Activated T-cell treated with anti-CD3 and anti-CD28 coated beads, Interleukin-2, amount 50 U/mL, for 1 hour (primary cell): Measurements from ENCODE around the gene LIPC.

ENCODE experiments used
- DNase-seq: peaks from one replicate; pipeline ENCODE4 v3.0.0-alpha.2; 2020

LIPC gene

GRCh38 chr15:58438111-58438510 lies 6.3 kb downstream of the LIPC start:
- DNase-seq: no peak

GRCh38 chr15:58438956-58439355 lies 7.2 kb downstream of the LIPC start:
- DNase-seq: no peak

GRCh38 chr15:58440158-58440910 lies 8.5 kb downstream of the LIPC start:
- no peak for DNase-seq

- DNase-seq: no peak
Measured at GRCh38 chr15:58440922-58441321, 9.1 kb downstream of the LIPC start.

GRCh38 chr15:58441376-58442070 lies 9.7 kb downstream of the LIPC start:
- no peak for DNase-seq

GRCh38 chr15:58442122-58442521 lies 10.3 kb downstream of the LIPC start:
- no peak for DNase-seq

GRCh38 chr15:58443308-58443707 lies 11.5 kb downstream of the LIPC start:
- DNase-seq: no peak

- no peak for DNase-seq
Measured at GRCh38 chr15:58444056-58444455, 12.3 kb downstream of the LIPC start.

- DNase-seq: no peak
Measured at GRCh38 chr15:58444658-58445332, 13.0 kb downstream of the LIPC start.

- no peak for DNase-seq
Measured at GRCh38 chr15:58445865-58446264, 14.1 kb downstream of the LIPC start.

- no peak for DNase-seq
Measured at GRCh38 chr15:58446521-58446920, 14.7 kb downstream of the LIPC start.

- DNase-seq: no peak
Measured at GRCh38 chr15:58447271-58448010, 15.7 kb downstream of the LIPC start.

- no peak for DNase-seq
Measured at GRCh38 chr15:58448331-58448730, 16.5 kb downstream of the LIPC start.

- no peak for DNase-seq
Measured at GRCh38 chr15:58448906-58449305, 17.1 kb downstream of the LIPC start.

GRCh38 chr15:58451826-58452225 lies 20.0 kb downstream of the LIPC start:
- no peak for DNase-seq

GRCh38 chr15:58452775-58453174 lies 21.0 kb downstream of the LIPC start:
- DNase-seq: no peak

GRCh38 chr15:58453931-58454793 lies 22.4 kb downstream of the LIPC start:
- DNase-seq: no peak

GRCh38 chr15:58454950-58455401 lies 23.2 kb downstream of the LIPC start:
- DNase-seq: no peak

GRCh38 chr15:58457466-58457965 lies 25.7 kb downstream of the LIPC start:
- DNase-seq: no peak

- DNase-seq: no peak
Measured at GRCh38 chr15:58458076-58458475, 26.3 kb downstream of the LIPC start.

- DNase-seq: no peak
Measured at GRCh38 chr15:58459045-58459444, 27.3 kb downstream of the LIPC start.

- no peak for DNase-seq
Measured at GRCh38 chr15:58459560-58459959, 27.8 kb downstream of the LIPC start.
